Fibroblast of pulmonary artery (primary cell): ENCODE results near the gene SMAD7.
A peak's percentile ranks its signal among the peaks of the same experiment; 100 is the strongest.

Experiments used
- DNase-seq: peaks from one replicate; pipeline ENCODE4 v3.0.0-alpha.2; 2010; ENCODE audit warnings: low read depth
- H3K4me3 ChIP-seq: replicated peaks from 2 replicates; pipeline ENCODE4 v1.5.1; 2011; ENCODE audit warnings: low read depth, mild to moderate bottlenecking, control low read depth, low read length, moderate library complexity
- CTCF ChIP-seq: IDR thresholded peaks from 2 replicates; pipeline ENCODE4 v1.5.1; 2011; ENCODE audit warnings: mild to moderate bottlenecking, control low read depth, low read length, inconsistent platforms; ENCODE audit errors: missing control alignments

The SMAD7 gene

GRCh38 chr18:48897531-48897930 is 53.2 kb downstream of the SMAD7 start:
- no peak overlapping the region for H3K4me3 ChIP-seq
- peak; percentile 43 for DNase-seq
- no peak for TF ChIP-seq CTCF

DNA sequence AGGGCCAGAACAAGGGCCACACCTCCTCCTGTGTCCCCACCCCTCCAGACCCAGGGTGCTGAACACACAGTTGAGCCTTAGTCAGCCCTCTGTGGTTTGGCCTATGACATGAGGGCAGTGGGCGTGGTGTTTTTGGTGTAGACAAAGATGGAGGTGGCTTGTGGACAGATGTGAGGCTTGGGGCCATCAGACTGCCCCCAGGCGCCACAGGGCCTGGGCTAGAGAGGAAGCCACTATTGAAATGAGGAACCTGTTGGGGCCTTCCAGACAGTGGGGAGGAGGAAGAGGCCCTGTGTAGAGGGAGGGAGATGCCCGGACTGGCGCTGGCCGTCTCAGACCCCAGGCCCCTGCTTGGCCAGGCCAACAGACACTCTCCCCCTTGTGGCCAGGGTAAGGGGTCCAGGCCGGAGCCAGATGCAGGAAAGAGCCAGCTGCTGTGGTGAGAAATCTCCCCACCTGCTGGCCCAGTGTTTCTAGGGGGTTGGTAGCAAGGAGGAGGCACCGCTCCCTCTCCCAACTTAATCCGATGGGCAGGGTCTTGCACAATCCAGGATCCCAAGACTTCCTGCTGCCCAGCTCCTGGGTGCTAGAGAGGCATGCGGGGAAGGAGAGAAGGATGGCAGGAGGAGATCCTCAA is 53.8 kb downstream of the SMAD7 start:
- DNase-seq: no peak
- no peak for TF ChIP-seq CTCF
- no peak overlapping the region for H3K4me3 ChIP-seq

GRCh38 chr18:48896326-48896874 is 54.4 kb downstream of the SMAD7 start:
- no peak overlapping the region for H3K4me3 ChIP-seq
- TF ChIP-seq CTCF: no peak
- DNase-seq: no peak

DNA sequence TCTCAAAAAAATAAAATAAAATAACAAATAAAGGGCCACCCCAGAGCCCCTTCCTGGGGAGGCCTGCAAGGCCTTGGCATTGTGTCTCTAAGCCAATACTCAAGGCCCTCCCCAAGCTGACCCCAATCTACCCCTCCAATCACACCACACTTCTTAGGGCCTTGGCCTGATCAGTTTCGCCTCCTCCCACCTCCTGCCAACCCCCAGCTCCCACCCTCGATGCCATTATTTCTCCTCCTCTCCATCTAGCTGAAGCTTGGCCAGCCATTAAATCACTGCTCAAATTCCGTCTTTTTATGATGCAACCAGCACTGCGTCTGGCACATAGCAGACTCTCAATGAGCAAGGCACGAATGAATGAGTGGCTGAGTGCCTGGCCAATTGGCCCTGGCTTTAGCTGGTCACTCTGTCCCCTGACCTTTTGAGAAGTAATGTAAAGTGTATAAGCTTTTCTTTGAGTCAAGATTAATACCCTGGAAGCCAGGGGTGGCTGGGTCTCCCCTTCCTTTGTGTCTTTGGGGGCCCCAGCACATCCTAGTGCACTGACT is 55.9 kb downstream of the SMAD7 start:
- no peak for TF ChIP-seq CTCF
- DNase-seq: no peak
- no peak overlapping the region for H3K4me3 ChIP-seq

- DNase-seq: no peak
- TF ChIP-seq CTCF: no peak
- no peak overlapping the region for H3K4me3 ChIP-seq
Observed at GRCh38 chr18:48893608-48894600, 56.9 kb downstream of the SMAD7 start.

DNA sequence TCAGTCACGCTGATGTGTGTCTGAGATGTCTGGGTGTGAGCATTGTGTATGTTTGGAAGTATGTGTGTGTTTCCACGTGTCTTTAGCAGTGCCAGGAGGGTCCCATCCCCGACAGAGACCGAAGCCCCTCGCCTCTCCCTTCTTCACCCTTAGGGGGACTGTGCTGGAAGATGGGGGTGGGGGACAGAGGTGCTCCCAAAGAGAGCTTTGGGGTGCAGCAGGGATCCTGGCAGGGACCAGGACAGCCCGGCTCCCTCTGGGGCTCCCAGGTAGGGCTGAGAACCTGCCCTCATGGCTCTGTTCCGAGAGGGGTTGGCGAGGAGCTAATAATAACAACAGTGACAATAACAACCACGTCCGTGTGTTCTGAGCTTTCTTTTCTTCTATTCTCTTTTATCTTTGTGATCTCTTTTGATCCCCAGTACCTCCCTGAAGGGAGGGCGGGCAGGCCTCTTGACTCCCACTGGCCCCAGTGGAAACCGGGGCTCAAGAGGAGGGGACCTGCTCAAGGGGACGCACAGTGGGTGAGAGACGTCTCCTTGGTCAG is 57.6 kb downstream of the SMAD7 start:
- no peak for TF ChIP-seq CTCF
- no peak for DNase-seq

More for the DNA sequence above, 57.6 kb downstream of the SMAD7 start:
- no peak overlapping the region for H3K4me3 ChIP-seq
